WTC11 (cell line): ENCODE results near the gene SMG9. TPM values are rescaled to one million over a fixed set of nuclear protein-coding genes. Genes with fewer than 3 reads are reported as not detected.

Experiments used
- ATAC-seq: fragments of 200-7000 bp; cut with Tn5 transposase; 2 replicates; pipeline ENCODE4 v1.10.0; 2021; ENCODE audit warnings: mild to moderate bottlenecking, moderate library complexity
- CTCF ChIA-PET: fragments of 300-600 bp; sonication (Branson Sonifier 250); formaldehyde crosslinking; loops from one replicate; lab custom pipeline; 2021; ENCODE audit warnings: antibody characterized with exemption; lab: Charles Lee
- POLR2A ChIA-PET: fragments of 350-600 bp; sonication (Branson Sonifier 250); formaldehyde crosslinking; loops from one replicate; lab custom pipeline; 2021; ENCODE audit warnings: antibody characterized with exemption; lab: Charles Lee
- DNase-seq: peaks from one replicate; pipeline ENCODE4 v3.0.0; 2021; ENCODE audit warnings: low spot score
- H3K27ac Mint-ChIP-seq: 2 replicates; pipeline ENCODE4 v1.8.0; 2021; ENCODE audit warnings: mixed read lengths
- H3K27me3 Mint-ChIP-seq: 2 replicates; pipeline ENCODE4 v1.8.0; 2021; ENCODE audit warnings: low read depth, mild to moderate bottlenecking, moderate library complexity, mixed read lengths
- H3K36me3 Mint-ChIP-seq: 2 replicates; pipeline ENCODE4 v1.8.0; 2021; ENCODE audit warnings: mixed read lengths
- H3K4me1 Mint-ChIP-seq: 2 replicates; pipeline ENCODE4 v1.8.0; 2022; ENCODE audit warnings: mixed read lengths
- H3K4me3 Mint-ChIP-seq: 2 replicates; pipeline ENCODE4 v1.8.0; 2021; ENCODE audit warnings: mild to moderate bottlenecking, moderate library complexity, mixed read lengths
- H3K9me3 Mint-ChIP-seq: 2 replicates; pipeline ENCODE4 v1.8.0; 2021; ENCODE audit warnings: mixed read lengths
- AR ChIP-seq: fragments of 250-450 bp; sonication (Bioruptor Pico); IDR thresholded peaks from 2 replicates; pipeline ENCODE4 v1.9.0; 2021; ENCODE audit warnings: mild to moderate bottlenecking
- ATF3 ChIP-seq: sonication (generic); formaldehyde crosslinking; conservative IDR thresholded peaks from 2 replicates; pipeline ENCODE4 v1.8.1; 2022; ENCODE audit warnings: mild to moderate bottlenecking, missing genetic modification reagents
- CREM ChIP-seq: sonication (generic); formaldehyde crosslinking; IDR thresholded peaks from 2 replicates; pipeline ENCODE4 v1.8.1; 2022; ENCODE audit warnings: mild to moderate bottlenecking, missing genetic modification reagents, moderate library complexity
- E2F4 ChIP-seq: sonication (generic); formaldehyde crosslinking; IDR thresholded peaks from 2 replicates; pipeline ENCODE4 v1.8.1; 2022; ENCODE audit warnings: low read depth, mild to moderate bottlenecking, moderate library complexity, missing genetic modification reagents, borderline replicate concordance
- ESRRA ChIP-seq: sonication (generic); formaldehyde crosslinking; IDR thresholded peaks from 2 replicates; pipeline ENCODE4 v1.8.1; 2022; ENCODE audit warnings: mild to moderate bottlenecking, missing genetic modification reagents, borderline replicate concordance
- GABPB1 ChIP-seq: sonication (generic); formaldehyde crosslinking; IDR thresholded peaks from 2 replicates; pipeline ENCODE4 v1.8.1; 2023; ENCODE audit warnings: mild to moderate bottlenecking, missing genetic modification reagents
- GRHL2 ChIP-seq: fragments of 250-450 bp; sonication (Bioruptor Pico); IDR thresholded peaks from 2 replicates; pipeline ENCODE4 v1.8.0; 2022; ENCODE audit warnings: mild to moderate bottlenecking, moderate library complexity; ENCODE audit not compliant: insufficient replicate concordance, severe bottlenecking
- GTF2I ChIP-seq: fragments of 250-450 bp; sonication (Bioruptor Pico); conservative IDR thresholded peaks from 2 replicates; pipeline ENCODE4 v1.4.0; 2021; ENCODE audit warnings: mild to moderate bottlenecking
- JAZF1 ChIP-seq: fragments of 250-450 bp; sonication (Bioruptor Pico); IDR thresholded peaks from 2 replicates; pipeline ENCODE4 v1.9.0; 2021; ENCODE audit warnings: moderate library complexity, mild to moderate bottlenecking, inconsistent platforms
- MXD4 ChIP-seq: fragments of 250-450 bp; sonication (Bioruptor Pico); IDR thresholded peaks from 2 replicates; pipeline ENCODE4 v1.8.0; 2021; ENCODE audit warnings: mild to moderate bottlenecking, moderate library complexity, borderline replicate concordance
- SMAD4 ChIP-seq: sonication (generic); formaldehyde crosslinking; IDR thresholded peaks from 2 replicates; pipeline ENCODE4 v1.8.0; 2022; ENCODE audit warnings: mild to moderate bottlenecking, missing genetic modification reagents
- TEAD1 ChIP-seq: sonication (generic); formaldehyde crosslinking; IDR thresholded peaks from 2 replicates; pipeline ENCODE4 v1.8.0; 2022; ENCODE audit warnings: mild to moderate bottlenecking, missing genetic modification reagents
- USF1 ChIP-seq: sonication (generic); formaldehyde crosslinking; IDR thresholded peaks from 2 replicates; pipeline ENCODE4 v1.8.0; 2022; ENCODE audit warnings: mild to moderate bottlenecking, missing genetic modification reagents
- ZBTB43 ChIP-seq: sonication (generic); formaldehyde crosslinking; IDR thresholded peaks from 2 replicates; pipeline ENCODE4 v1.8.1; 2023; ENCODE audit warnings: mild to moderate bottlenecking, missing genetic modification reagents
- ZNF219 ChIP-seq: sonication (generic); formaldehyde crosslinking; IDR thresholded peaks from 2 replicates; pipeline ENCODE4 v1.8.0; 2023; ENCODE audit warnings: missing genetic modification reagents, mild to moderate bottlenecking, borderline replicate concordance
- ZNF317 ChIP-seq: sonication (generic); formaldehyde crosslinking; IDR thresholded peaks from 2 replicates; pipeline ENCODE4 v1.8.1; 2023; ENCODE audit warnings: low read depth, mild to moderate bottlenecking, moderate library complexity, missing genetic modification reagents, borderline replicate concordance
- ZNF532 ChIP-seq: fragments of 250-450 bp; sonication (Bioruptor Pico); IDR thresholded peaks from 2 replicates; pipeline ENCODE4 v1.9.0; 2021; ENCODE audit warnings: mild to moderate bottlenecking, borderline replicate concordance
- ZSCAN18 ChIP-seq: fragments of 250-450 bp; sonication (Bioruptor Pico); IDR thresholded peaks from 2 replicates; pipeline ENCODE4 v2.1.2; 2022; ENCODE audit warnings: mild to moderate bottlenecking, moderate library complexity
- total RNA-seq: library from RNA; stranded (reverse); gene quantifications from 3 replicates; pipeline ENCODE4 v1.2.3, GENCODE V29; 2021
- TF ChIP-seq, protein P1 (sequence below): sonication (generic); formaldehyde crosslinking; IDR thresholded peaks from 2 replicates; pipeline ENCODE4 v1.8.1; 2023; ENCODE audit warnings: mild to moderate bottlenecking, missing genetic modification reagents, moderate library complexity
- TF ChIP-seq, protein P2 (sequence below): fragments of 250-450 bp; sonication (Bioruptor Pico); IDR thresholded peaks from 2 replicates; pipeline ENCODE4 v1.9.0; 2021; ENCODE audit warnings: moderate library complexity, mild to moderate bottlenecking, inconsistent platforms, borderline replicate concordance

SMG9 gene
- total RNA-seq, 1 experiment from 2014 or later = 25.7 TPM

DNA sequence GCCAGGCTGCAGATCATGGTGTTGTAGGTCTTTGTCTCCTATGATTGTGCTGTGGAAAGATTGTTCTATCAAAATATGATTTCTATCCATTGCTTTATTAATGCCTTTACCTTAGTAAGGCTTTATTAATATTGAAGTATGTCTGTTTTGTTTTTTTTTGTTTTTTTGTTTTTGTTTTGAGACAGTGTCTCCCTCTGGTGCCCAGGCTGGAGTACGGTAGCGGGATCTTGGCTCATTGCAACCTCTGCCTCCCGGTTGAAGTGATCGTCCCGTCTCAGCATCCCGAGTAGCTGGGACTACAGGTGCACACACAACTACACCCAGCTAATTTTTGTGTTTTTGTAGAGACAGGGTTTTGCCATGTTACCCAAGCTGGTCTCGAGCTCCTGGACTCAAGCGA lies 31.2 kb downstream of the SMG9 start:
- Mint-ChIP-seq H3K4me1 (no peaks in the 10 kb centered on the region), H3K36me3 (0 out of 2 replicates have a peak, but pooled peaks cover 2% of the 10 kb centered on the region)
- TF ChIP-seq MXD4 = no peak
- no peak for TF ChIP-seq ZBTB43 (CRISPR knock-in tag)
- TF ChIP-seq AR (CRISPR knock-in tag) = no peak
- TF ChIP-seq JAZF1 (CRISPR knock-in tag) = no peak
- TF ChIP-seq, protein P1, sequence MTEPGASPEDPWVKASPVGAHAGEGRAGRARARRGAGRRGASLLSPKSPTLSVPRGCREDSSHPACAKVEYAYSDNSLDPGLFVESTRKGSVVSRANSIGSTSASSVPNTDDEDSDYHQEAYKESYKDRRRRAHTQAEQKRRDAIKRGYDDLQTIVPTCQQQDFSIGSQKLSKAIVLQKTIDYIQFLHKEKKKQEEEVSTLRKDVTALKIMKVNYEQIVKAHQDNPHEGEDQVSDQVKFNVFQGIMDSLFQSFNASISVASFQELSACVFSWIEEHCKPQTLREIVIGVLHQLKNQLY (CRISPR knock-in tag) = no peak
- TF ChIP-seq ESRRA (CRISPR knock-in tag) = no peak
- TF ChIP-seq ATF3 (CRISPR knock-in tag) = no peak
- TF ChIP-seq USF1 (CRISPR knock-in tag) = no peak
- no peak for TF ChIP-seq ZNF219 (CRISPR knock-in tag)
- TF ChIP-seq, protein P2, sequence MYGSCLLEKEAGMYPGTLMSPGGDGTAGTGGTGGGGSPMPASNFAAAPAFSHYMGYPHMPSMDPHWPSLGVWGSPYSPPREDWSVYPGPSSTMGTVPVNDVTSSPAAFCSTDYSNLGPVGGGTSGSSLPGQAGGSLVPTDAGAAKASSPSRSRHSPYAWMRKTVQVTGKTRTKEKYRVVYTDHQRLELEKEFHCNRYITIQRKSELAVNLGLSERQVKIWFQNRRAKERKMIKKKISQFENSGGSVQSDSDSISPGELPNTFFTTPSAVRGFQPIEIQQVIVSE (CRISPR knock-in tag) = no peak
- TF ChIP-seq ZNF317 = no peak
- no peak for TF ChIP-seq ZNF532
- TF ChIP-seq E2F4 = no peak
- TF ChIP-seq CREM (CRISPR knock-in tag) = no peak
- TF ChIP-seq GABPB1 (CRISPR knock-in tag) = no peak
- no peak for TF ChIP-seq ZSCAN18 (CRISPR knock-in tag)
- no peak for TF ChIP-seq GRHL2 (CRISPR knock-in tag)
- TF ChIP-seq GTF2I (CRISPR knock-in tag) = no peak
- no peak for TF ChIP-seq TEAD1 (CRISPR knock-in tag)
- no peak for TF ChIP-seq SMAD4 (CRISPR knock-in tag)
- TF ChIP-seq, all 79 proteins: peak for 0
- ATAC-seq (no peak), DNase-seq (no peak)
- H3K27me3 Mint-ChIP-seq = no peaks in the 10 kb centered on the region
- no peaks in the 10 kb centered on the region for H3K9me3 Mint-ChIP-seq
- POLR2A ChIA-PET = no interaction called here
- CTCF ChIA-PET = interaction anchor here (0.6 to 1.4 kb wide), 10 partner anchors 20 to 188 kb away, joined by 3 to 7 read pairs (median 4); partner anchors contain the start of genes PLAUR and ZNF428
- no peak overlapping the region for H3K4me3 Mint-ChIP-seq
- no peak overlapping the region for H3K27ac Mint-ChIP-seq
